SK-N-SH treated with all-trans-retinoic acid at 6 μM for 48 hours (cell line): ENCODE measurements around the gene SGCA.

Experiments used
- CSDC2 ChIP-seq: fragments of 250-450 bp; sonication (Bioruptor Pico); IDR thresholded peaks from 2 replicates; pipeline ENCODE4 v1.5.0; 2020; ENCODE audit warnings: mild to moderate bottlenecking, moderate library complexity
- GLIS3 ChIP-seq: fragments of 250-450 bp; sonication (Bioruptor Pico); IDR thresholded peaks from 2 replicates; pipeline ENCODE4 v1.5.0; 2020; ENCODE audit warnings: mild to moderate bottlenecking, moderate library complexity
- ISL1 ChIP-seq: fragments of 250-450 bp; sonication (Bioruptor Pico); IDR thresholded peaks from 2 replicates; pipeline ENCODE4 v2.1.2; 2022; ENCODE audit warnings: mild to moderate bottlenecking, moderate library complexity
- OSR1 ChIP-seq: fragments of 250-450 bp; sonication (Bioruptor Pico); IDR thresholded peaks from 2 replicates; pipeline ENCODE4 v1.8.0; 2022; ENCODE audit warnings: moderate library complexity, mild to moderate bottlenecking, inconsistent platforms
- RARB ChIP-seq: fragments of 250-450 bp; sonication (Bioruptor Pico); IDR thresholded peaks from 2 replicates; pipeline ENCODE4 v1.8.0; 2021; ENCODE audit warnings: mild to moderate bottlenecking, moderate library complexity
- SNAI2 ChIP-seq: fragments of 250-450 bp; sonication (Bioruptor Pico); IDR thresholded peaks from 2 replicates; pipeline ENCODE4 v1.5.0; 2020; ENCODE audit warnings: mild to moderate bottlenecking, moderate library complexity
- ZC3H10 ChIP-seq: fragments of 250-450 bp; sonication (Bioruptor Pico); IDR thresholded peaks from 2 replicates; pipeline ENCODE4 v1.5.1; 2021; ENCODE audit warnings: mild to moderate bottlenecking, moderate library complexity
- ZFP3 ChIP-seq: fragments of 250-450 bp; sonication (Bioruptor Pico); IDR thresholded peaks from 2 replicates; pipeline ENCODE4 v1.5.0; 2020; ENCODE audit warnings: mild to moderate bottlenecking, moderate library complexity
- ZFP30 ChIP-seq: fragments of 450-650 bp; formaldehyde crosslinking; IDR thresholded peaks from 2 replicates; pipeline ENCODE4 v1.5.0; 2022; ENCODE audit warnings: mild to moderate bottlenecking, moderate library complexity
- ZNF565 ChIP-seq: fragments of 450-650 bp; formaldehyde crosslinking; conservative IDR thresholded peaks from 2 replicates; pipeline ENCODE4 v1.5.0; 2020; ENCODE audit warnings: low read depth, mild to moderate bottlenecking, moderate library complexity
- TF ChIP-seq, protein P1 (sequence below): fragments of 250-450 bp; sonication (Bioruptor Pico); IDR thresholded peaks from 2 replicates; pipeline ENCODE4 v1.8.0; 2020; ENCODE audit warnings: mild to moderate bottlenecking, moderate library complexity, borderline replicate concordance
- TF ChIP-seq, protein P2 (sequence below): fragments of 250-450 bp; sonication (Bioruptor Pico); IDR thresholded peaks from 2 replicates; pipeline ENCODE4 v1.5.1; 2020; ENCODE audit warnings: low read depth, mild to moderate bottlenecking, moderate library complexity

DNA sequence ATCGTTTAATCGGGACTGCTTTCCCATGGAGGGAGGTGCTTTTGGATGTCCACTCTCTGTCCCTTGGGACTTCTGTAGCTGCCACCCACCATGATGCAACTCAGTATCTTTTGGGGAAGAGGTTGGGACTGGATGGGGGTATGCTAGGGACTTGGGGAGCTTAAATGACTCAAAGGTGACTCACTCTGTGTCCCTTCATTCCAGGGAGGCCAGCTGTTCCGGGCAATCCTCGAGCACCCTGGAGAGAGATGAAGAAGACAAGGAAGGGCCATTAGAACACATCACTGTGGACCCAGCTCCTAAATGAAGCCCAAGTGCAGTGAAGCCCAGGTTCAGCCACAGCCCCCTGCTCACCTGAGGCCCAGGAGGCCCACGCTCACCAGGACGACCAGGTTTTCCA, 31.0 kb downstream of the SGCA start:
- TF ChIP-seq, protein P1, sequence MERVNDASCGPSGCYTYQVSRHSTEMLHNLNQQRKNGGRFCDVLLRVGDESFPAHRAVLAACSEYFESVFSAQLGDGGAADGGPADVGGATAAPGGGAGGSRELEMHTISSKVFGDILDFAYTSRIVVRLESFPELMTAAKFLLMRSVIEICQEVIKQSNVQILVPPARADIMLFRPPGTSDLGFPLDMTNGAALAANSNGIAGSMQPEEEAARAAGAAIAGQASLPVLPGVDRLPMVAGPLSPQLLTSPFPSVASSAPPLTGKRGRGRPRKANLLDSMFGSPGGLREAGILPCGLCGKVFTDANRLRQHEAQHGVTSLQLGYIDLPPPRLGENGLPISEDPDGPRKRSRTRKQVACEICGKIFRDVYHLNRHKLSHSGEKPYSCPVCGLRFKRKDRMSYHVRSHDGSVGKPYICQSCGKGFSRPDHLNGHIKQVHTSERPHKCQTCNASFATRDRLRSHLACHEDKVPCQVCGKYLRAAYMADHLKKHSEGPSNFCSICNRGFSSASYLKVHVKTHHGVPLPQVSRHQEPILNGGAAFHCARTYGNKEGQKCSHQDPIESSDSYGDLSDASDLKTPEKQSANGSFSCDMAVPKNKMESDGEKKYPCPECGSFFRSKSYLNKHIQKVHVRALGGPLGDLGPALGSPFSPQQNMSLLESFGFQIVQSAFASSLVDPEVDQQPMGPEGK (CRISPR knock-in tag), result no peak
- TF ChIP-seq ZFP30 (CRISPR knock-in tag), result no peak
- no peak for TF ChIP-seq ZC3H10 (CRISPR knock-in tag)
- no peak for TF ChIP-seq RARB (CRISPR knock-in tag)
- TF ChIP-seq ZFP3 (CRISPR knock-in tag), result no peak
- TF ChIP-seq OSR1 (CRISPR knock-in tag), result no peak
- no peak for TF ChIP-seq ZNF565 (CRISPR knock-in tag)
- TF ChIP-seq, protein P2, sequence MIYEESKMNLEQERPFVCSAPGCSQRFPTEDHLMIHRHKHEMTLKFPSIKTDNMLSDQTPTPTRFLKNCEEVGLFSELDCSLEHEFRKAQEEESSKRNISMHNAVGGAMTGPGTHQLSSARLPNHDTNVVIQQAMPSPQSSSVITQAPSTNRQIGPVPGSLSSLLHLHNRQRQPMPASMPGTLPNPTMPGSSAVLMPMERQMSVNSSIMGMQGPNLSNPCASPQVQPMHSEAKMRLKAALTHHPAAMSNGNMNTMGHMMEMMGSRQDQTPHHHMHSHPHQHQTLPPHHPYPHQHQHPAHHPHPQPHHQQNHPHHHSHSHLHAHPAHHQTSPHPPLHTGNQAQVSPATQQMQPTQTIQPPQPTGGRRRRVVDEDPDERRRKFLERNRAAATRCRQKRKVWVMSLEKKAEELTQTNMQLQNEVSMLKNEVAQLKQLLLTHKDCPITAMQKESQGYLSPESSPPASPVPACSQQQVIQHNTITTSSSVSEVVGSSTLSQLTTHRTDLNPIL, result no peak
- no peak for TF ChIP-seq ISL1 (CRISPR knock-in tag)
- TF ChIP-seq GLIS3 (CRISPR knock-in tag), result no peak
- TF ChIP-seq SNAI2 (CRISPR knock-in tag), result no peak
- TF ChIP-seq CSDC2 (CRISPR knock-in tag), result no peak
